Measurements from ENCODE around the gene CTXN2.
A peak's percentile ranks its signal among the peaks of the same experiment; 100 is the strongest.

The CTXN2 gene

GRCh38 chr15:48191574-48192225 lies at the start of gene CTXN2:
Gene CTXN2, plus strand, starts transcription at chr15:48191665. Its CDS starts 9,636 bp downstream, at chr15:48201301.
- Histone ChIP-seq H3K27ac (ENCODE audit: low read depth in 2 of 2, low read length in 2 of 2) (no peak within 1 kb of the TSS), H3K27me3 (ENCODE audit: control insufficient read depth in 2 of 2, insufficient read depth in 2 of 2, low read length in 2 of 2) (peaks cover 0 to 5% of the 10 kb centered on the region in 2 donors), H3K4me1 (ENCODE audit: control insufficient read depth in 2 of 2, insufficient read depth in 2 of 2, low read length in 2 of 2) (peaks cover 0 to 7% of the 10 kb centered on the region in 2 donors), H3K9ac (ENCODE audit: low read depth in 1 of 2, low read length in 2 of 2) (no peak within 1 kb of the TSS), H3K9me3 (ENCODE audit: control insufficient read depth in 2 of 2, low read length in 2 of 2) (peaks cover 0 to 3% of the 10 kb centered on the region in 2 donors), H3K36me3 (ENCODE audit: control insufficient read depth in 2 of 2, insufficient read depth in 2 of 2, low read length in 2 of 2) (no peaks in the 10 kb centered on the region), H3K4me3 (ENCODE audit: low read length in 2 of 2) (peak within 1 kb of the TSS; percentile 57 to 64)

GRCh38 chr15:48143856-48144255 lies 47.6 kb upstream of the CTXN2 start:
- no peak overlapping the region for H3K4me3 ChIP-seq (ENCODE audit: low read length in 2 of 2)
- H3K9ac ChIP-seq (ENCODE audit: low read depth in 1 of 2, low read length in 2 of 2): no peak overlapping the region
- no peak overlapping the region for H3K27ac ChIP-seq (ENCODE audit: low read depth in 2 of 2, low read length in 2 of 2)
- H3K9me3 ChIP-seq (ENCODE audit: control insufficient read depth in 2 of 2, low read length in 2 of 2): no peaks in the 10 kb centered on the region
- H3K4me1 ChIP-seq (ENCODE audit: control insufficient read depth in 2 of 2, insufficient read depth in 2 of 2, low read length in 2 of 2): no peaks in the 10 kb centered on the region
- H3K36me3 ChIP-seq (ENCODE audit: control insufficient read depth in 2 of 2, insufficient read depth in 2 of 2, low read length in 2 of 2): no peaks in the 10 kb centered on the region
- no peaks in the 10 kb centered on the region for H3K27me3 ChIP-seq (ENCODE audit: control insufficient read depth in 2 of 2, insufficient read depth in 2 of 2, low read length in 2 of 2)

GRCh38 chr15:48144889-48145288 lies 46.6 kb upstream of the CTXN2 start:
- Histone ChIP-seq H3K27me3 (ENCODE audit: control insufficient read depth in 2 of 2, insufficient read depth in 2 of 2, low read length in 2 of 2) (no peaks in the 10 kb centered on the region), H3K27ac (ENCODE audit: low read depth in 2 of 2, low read length in 2 of 2) (no peak overlapping the region), H3K4me1 (ENCODE audit: control insufficient read depth in 2 of 2, insufficient read depth in 2 of 2, low read length in 2 of 2) (no peaks in the 10 kb centered on the region), H3K9ac (ENCODE audit: low read depth in 1 of 2, low read length in 2 of 2) (no peak overlapping the region), H3K9me3 (ENCODE audit: control insufficient read depth in 2 of 2, low read length in 2 of 2) (no peaks in the 10 kb centered on the region), H3K36me3 (ENCODE audit: control insufficient read depth in 2 of 2, insufficient read depth in 2 of 2, low read length in 2 of 2) (no peaks in the 10 kb centered on the region), H3K4me3 (ENCODE audit: low read length in 2 of 2) (no peak overlapping the region)

- Histone ChIP-seq H3K4me1 (ENCODE audit: control insufficient read depth in 2 of 2, insufficient read depth in 2 of 2, low read length in 2 of 2) (no peaks in the 10 kb centered on the region), H3K27me3 (ENCODE audit: control insufficient read depth in 2 of 2, insufficient read depth in 2 of 2, low read length in 2 of 2) (no peaks in the 10 kb centered on the region), H3K4me3 (ENCODE audit: low read length in 2 of 2) (no peak overlapping the region), H3K9me3 (ENCODE audit: control insufficient read depth in 2 of 2, low read length in 2 of 2) (no peaks in the 10 kb centered on the region), H3K27ac (ENCODE audit: low read depth in 2 of 2, low read length in 2 of 2) (no peak overlapping the region), H3K36me3 (ENCODE audit: control insufficient read depth in 2 of 2, insufficient read depth in 2 of 2, low read length in 2 of 2) (no peaks in the 10 kb centered on the region), H3K9ac (ENCODE audit: low read depth in 1 of 2, low read length in 2 of 2) (no peak overlapping the region)
Measured at GRCh38 chr15:48145923-48146322, 45.5 kb upstream of the CTXN2 start.

- H3K36me3 ChIP-seq (ENCODE audit: control insufficient read depth in 2 of 2, insufficient read depth in 2 of 2, low read length in 2 of 2): no peaks in the 10 kb centered on the region
- H3K9ac ChIP-seq (ENCODE audit: low read depth in 1 of 2, low read length in 2 of 2): no peak overlapping the region
- no peaks in the 10 kb centered on the region for H3K9me3 ChIP-seq (ENCODE audit: control insufficient read depth in 2 of 2, low read length in 2 of 2)
- H3K4me1 ChIP-seq (ENCODE audit: control insufficient read depth in 2 of 2, insufficient read depth in 2 of 2, low read length in 2 of 2): no peaks in the 10 kb centered on the region
- no peak overlapping the region for H3K27ac ChIP-seq (ENCODE audit: low read depth in 2 of 2, low read length in 2 of 2)
- H3K4me3 ChIP-seq (ENCODE audit: low read length in 2 of 2): no peak overlapping the region
- H3K27me3 ChIP-seq (ENCODE audit: control insufficient read depth in 2 of 2, insufficient read depth in 2 of 2, low read length in 2 of 2): no peaks in the 10 kb centered on the region
Measured at GRCh38 chr15:48147358-48147757, 44.1 kb upstream of the CTXN2 start.

GRCh38 chr15:48149858-48150257 lies 41.6 kb upstream of the CTXN2 start:
- Histone ChIP-seq H3K27ac (ENCODE audit: low read depth in 2 of 2, low read length in 2 of 2) (no peak overlapping the region), H3K4me1 (ENCODE audit: control insufficient read depth in 2 of 2, insufficient read depth in 2 of 2, low read length in 2 of 2) (no peaks in the 10 kb centered on the region), H3K9me3 (ENCODE audit: control insufficient read depth in 2 of 2, low read length in 2 of 2) (no peaks in the 10 kb centered on the region), H3K4me3 (ENCODE audit: low read length in 2 of 2) (no peak overlapping the region), H3K36me3 (ENCODE audit: control insufficient read depth in 2 of 2, insufficient read depth in 2 of 2, low read length in 2 of 2) (no peaks in the 10 kb centered on the region), H3K27me3 (ENCODE audit: control insufficient read depth in 2 of 2, insufficient read depth in 2 of 2, low read length in 2 of 2) (no peaks in the 10 kb centered on the region), H3K9ac (ENCODE audit: low read depth in 1 of 2, low read length in 2 of 2) (no peak overlapping the region)

GRCh38 chr15:48153526-48153925 lies 37.9 kb upstream of the CTXN2 start:
- H3K27me3 ChIP-seq (ENCODE audit: control insufficient read depth in 2 of 2, insufficient read depth in 2 of 2, low read length in 2 of 2): no peaks in the 10 kb centered on the region
- no peaks in the 10 kb centered on the region for H3K9me3 ChIP-seq (ENCODE audit: control insufficient read depth in 2 of 2, low read length in 2 of 2)
- no peak overlapping the region for H3K27ac ChIP-seq (ENCODE audit: low read depth in 2 of 2, low read length in 2 of 2)
- H3K36me3 ChIP-seq (ENCODE audit: control insufficient read depth in 2 of 2, insufficient read depth in 2 of 2, low read length in 2 of 2): no peaks in the 10 kb centered on the region
- no peak overlapping the region for H3K9ac ChIP-seq (ENCODE audit: low read depth in 1 of 2, low read length in 2 of 2)
- no peaks in the 10 kb centered on the region for H3K4me1 ChIP-seq (ENCODE audit: control insufficient read depth in 2 of 2, insufficient read depth in 2 of 2, low read length in 2 of 2)
- H3K4me3 ChIP-seq (ENCODE audit: low read length in 2 of 2): no peak overlapping the region

- H3K9me3 ChIP-seq (ENCODE audit: control insufficient read depth in 2 of 2, low read length in 2 of 2): no peaks in the 10 kb centered on the region
- no peaks in the 10 kb centered on the region for H3K36me3 ChIP-seq (ENCODE audit: control insufficient read depth in 2 of 2, insufficient read depth in 2 of 2, low read length in 2 of 2)
Measured at GRCh38 chr15:48168616-48169015, 22.8 kb upstream of the CTXN2 start.

GRCh38 chr15:48170981-48171380 lies 20.5 kb upstream of the CTXN2 start:
- no peak overlapping the region for H3K27ac ChIP-seq (ENCODE audit: low read depth in 2 of 2, low read length in 2 of 2)

More at GRCh38 chr15:48168616-48169015, 22.8 kb upstream of the CTXN2 start:
- H3K9ac ChIP-seq (ENCODE audit: low read depth in 1 of 2, low read length in 2 of 2): no peak overlapping the region
- H3K27me3 ChIP-seq (ENCODE audit: control insufficient read depth in 2 of 2, insufficient read depth in 2 of 2, low read length in 2 of 2): no peaks in the 10 kb centered on the region
- H3K27ac ChIP-seq (ENCODE audit: low read depth in 2 of 2, low read length in 2 of 2): no peak overlapping the region
- no peaks in the 10 kb centered on the region for H3K4me1 ChIP-seq (ENCODE audit: control insufficient read depth in 2 of 2, insufficient read depth in 2 of 2, low read length in 2 of 2)
- H3K4me3 ChIP-seq (ENCODE audit: low read length in 2 of 2): no peak overlapping the region

GRCh38 chr15:48175126-48175525 lies 16.3 kb upstream of the CTXN2 start:
- Histone ChIP-seq H3K36me3 (ENCODE audit: control insufficient read depth in 2 of 2, insufficient read depth in 2 of 2, low read length in 2 of 2) (no peaks in the 10 kb centered on the region), H3K4me3 (ENCODE audit: low read length in 2 of 2) (no peak overlapping the region), H3K9ac (ENCODE audit: low read depth in 1 of 2, low read length in 2 of 2) (no peak overlapping the region), H3K4me1 (ENCODE audit: control insufficient read depth in 2 of 2, insufficient read depth in 2 of 2, low read length in 2 of 2) (no peaks in the 10 kb centered on the region), H3K27ac (ENCODE audit: low read depth in 2 of 2, low read length in 2 of 2) (no peak overlapping the region), H3K9me3 (ENCODE audit: control insufficient read depth in 2 of 2, low read length in 2 of 2) (no peaks in the 10 kb centered on the region), H3K27me3 (ENCODE audit: control insufficient read depth in 2 of 2, insufficient read depth in 2 of 2, low read length in 2 of 2) (no peaks in the 10 kb centered on the region)

More at GRCh38 chr15:48170981-48171380, 20.5 kb upstream of the CTXN2 start:
- H3K4me1 ChIP-seq (ENCODE audit: control insufficient read depth in 2 of 2, insufficient read depth in 2 of 2, low read length in 2 of 2): no peaks in the 10 kb centered on the region
- no peak overlapping the region for H3K4me3 ChIP-seq (ENCODE audit: low read length in 2 of 2)
- no peaks in the 10 kb centered on the region for H3K36me3 ChIP-seq (ENCODE audit: control insufficient read depth in 2 of 2, insufficient read depth in 2 of 2, low read length in 2 of 2)
- no peaks in the 10 kb centered on the region for H3K9me3 ChIP-seq (ENCODE audit: control insufficient read depth in 2 of 2, low read length in 2 of 2)
- no peaks in the 10 kb centered on the region for H3K27me3 ChIP-seq (ENCODE audit: control insufficient read depth in 2 of 2, insufficient read depth in 2 of 2, low read length in 2 of 2)
- H3K9ac ChIP-seq (ENCODE audit: low read depth in 1 of 2, low read length in 2 of 2): no peak overlapping the region

Data from mucosa of rectum (tissue), 2 donors.